ENCODE results near the gene SFMBT2.

DNA sequence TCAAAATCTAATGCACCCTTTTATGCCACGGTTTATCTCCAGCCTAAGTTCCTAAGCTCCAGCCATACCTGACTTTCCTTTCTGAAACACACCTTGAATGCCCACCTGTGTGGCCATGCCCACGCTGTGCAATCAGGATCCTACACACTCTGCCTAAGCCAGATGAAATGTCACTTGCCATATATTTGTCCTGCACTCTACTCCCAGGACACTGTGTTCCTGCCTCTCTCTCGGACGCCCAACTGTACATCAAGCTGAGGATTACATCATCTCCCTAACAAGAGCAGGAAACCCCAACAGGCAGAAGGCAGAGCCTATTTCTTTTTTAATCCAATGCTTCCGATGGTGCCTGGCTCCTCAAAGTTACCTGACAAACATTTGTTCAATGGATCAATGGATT lies 214.6 kb downstream of the SFMBT2 start:
- TF ChIP-seq HMGA2 (CRISPR knock-in tag; IDR thresholded peaks at IDR 0.05) (no peak), FOXK1 (CRISPR knock-in tag; IDR thresholded peaks at IDR 0.05) (no peak), NR3C1 (CRISPR knock-in tag; conservative IDR thresholded peaks at IDR 0.05; ENCODE audit: low read depth) (no peak), CBFB (CRISPR knock-in tag; IDR thresholded peaks at IDR 0.05; ENCODE audit: low read depth) (no peak)
- TF ChIP-seq, protein P1, sequence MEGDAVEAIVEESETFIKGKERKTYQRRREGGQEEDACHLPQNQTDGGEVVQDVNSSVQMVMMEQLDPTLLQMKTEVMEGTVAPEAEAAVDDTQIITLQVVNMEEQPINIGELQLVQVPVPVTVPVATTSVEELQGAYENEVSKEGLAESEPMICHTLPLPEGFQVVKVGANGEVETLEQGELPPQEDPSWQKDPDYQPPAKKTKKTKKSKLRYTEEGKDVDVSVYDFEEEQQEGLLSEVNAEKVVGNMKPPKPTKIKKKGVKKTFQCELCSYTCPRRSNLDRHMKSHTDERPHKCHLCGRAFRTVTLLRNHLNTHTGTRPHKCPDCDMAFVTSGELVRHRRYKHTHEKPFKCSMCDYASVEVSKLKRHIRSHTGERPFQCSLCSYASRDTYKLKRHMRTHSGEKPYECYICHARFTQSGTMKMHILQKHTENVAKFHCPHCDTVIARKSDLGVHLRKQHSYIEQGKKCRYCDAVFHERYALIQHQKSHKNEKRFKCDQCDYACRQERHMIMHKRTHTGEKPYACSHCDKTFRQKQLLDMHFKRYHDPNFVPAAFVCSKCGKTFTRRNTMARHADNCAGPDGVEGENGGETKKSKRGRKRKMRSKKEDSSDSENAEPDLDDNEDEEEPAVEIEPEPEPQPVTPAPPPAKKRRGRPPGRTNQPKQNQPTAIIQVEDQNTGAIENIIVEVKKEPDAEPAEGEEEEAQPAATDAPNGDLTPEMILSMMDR (IDR thresholded peaks at IDR 0.05), result no peak
